DND-41 (cell line): ENCODE measurements around the gene C10orf120.

Source experiments
- EZH2 ChIP-seq: IDR thresholded peaks from 3 replicates; pipeline ENCODE4 v1.6.1; 2012; ENCODE audit warnings: borderline replicate concordance, low read depth, mild to moderate bottlenecking, moderate library complexity, low read length, inconsistent platforms; ENCODE audit not compliant: severe bottlenecking
- TF ChIP-seq, protein P1 (sequence below): IDR thresholded peaks from 2 replicates; pipeline ENCODE4 v1.5.1; 2012; ENCODE audit warnings: borderline replicate concordance, low read length, moderate library complexity, mild to moderate bottlenecking; ENCODE audit not compliant: poor library complexity, severe bottlenecking; ENCODE audit errors: extremely low read depth

DNA sequence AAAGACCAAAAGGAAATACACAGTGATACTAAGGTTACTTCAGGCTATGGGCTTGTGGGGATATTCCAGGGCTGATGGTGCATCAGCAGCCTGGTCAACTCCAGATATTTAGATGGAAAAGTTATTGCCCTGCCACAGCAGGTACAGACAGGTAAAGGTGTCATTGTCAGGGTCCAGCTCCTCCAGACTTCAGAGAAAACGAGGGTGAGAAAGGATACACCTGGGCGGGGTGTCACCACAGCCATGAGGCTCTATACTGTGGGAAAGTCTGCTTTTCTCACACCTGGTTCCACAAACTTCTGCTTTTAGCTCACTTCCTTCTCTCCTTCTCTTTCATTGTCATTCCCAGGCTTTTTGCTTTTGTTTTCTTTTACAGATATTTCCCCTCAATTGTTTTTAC lies 2.0 kb upstream of the C10orf120 start:
- TF ChIP-seq, protein P1, sequence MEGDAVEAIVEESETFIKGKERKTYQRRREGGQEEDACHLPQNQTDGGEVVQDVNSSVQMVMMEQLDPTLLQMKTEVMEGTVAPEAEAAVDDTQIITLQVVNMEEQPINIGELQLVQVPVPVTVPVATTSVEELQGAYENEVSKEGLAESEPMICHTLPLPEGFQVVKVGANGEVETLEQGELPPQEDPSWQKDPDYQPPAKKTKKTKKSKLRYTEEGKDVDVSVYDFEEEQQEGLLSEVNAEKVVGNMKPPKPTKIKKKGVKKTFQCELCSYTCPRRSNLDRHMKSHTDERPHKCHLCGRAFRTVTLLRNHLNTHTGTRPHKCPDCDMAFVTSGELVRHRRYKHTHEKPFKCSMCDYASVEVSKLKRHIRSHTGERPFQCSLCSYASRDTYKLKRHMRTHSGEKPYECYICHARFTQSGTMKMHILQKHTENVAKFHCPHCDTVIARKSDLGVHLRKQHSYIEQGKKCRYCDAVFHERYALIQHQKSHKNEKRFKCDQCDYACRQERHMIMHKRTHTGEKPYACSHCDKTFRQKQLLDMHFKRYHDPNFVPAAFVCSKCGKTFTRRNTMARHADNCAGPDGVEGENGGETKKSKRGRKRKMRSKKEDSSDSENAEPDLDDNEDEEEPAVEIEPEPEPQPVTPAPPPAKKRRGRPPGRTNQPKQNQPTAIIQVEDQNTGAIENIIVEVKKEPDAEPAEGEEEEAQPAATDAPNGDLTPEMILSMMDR: no peak
- TF ChIP-seq EZH2: no peak
